ENCODE data around the gene CD96. TPM values are rescaled to one million over a fixed set of nuclear protein-coding genes. Genes with fewer than 3 reads are reported as not detected.

Gene CD96
- total RNA-seq, 3 donors from 2014 or later, result 4.1 to 6.6 (median 5.4) TPM

GRCh38 chr3:111607240-111607920 is 65.4 kb downstream of the CD96 start:
- Histone ChIP-seq H3K4me3 (no peak overlapping the region), H3K36me3 (ENCODE audit: low read depth) (no peaks in the 10 kb centered on the region), H3K4me1 (ENCODE audit: low read depth) (no peaks in the 10 kb centered on the region), H3K9me3 (no peaks in the 10 kb centered on the region)
- no peak for ATAC-seq
- intact Hi-C loops (cut with DNase I, micrococcal nuclease), result no loop called here
- DNase-seq, result no peak
- TF ChIP-seq CTCF (IDR thresholded peaks at IDR 0.05), result no peak

- H3K36me3 ChIP-seq (ENCODE audit: low read depth), result no peaks in the 10 kb centered on the region
- no peaks in the 10 kb centered on the region for H3K4me1 ChIP-seq (ENCODE audit: low read depth)
- TF ChIP-seq CTCF (IDR thresholded peaks at IDR 0.05), result no peak
- DNase-seq, result no peak
- ATAC-seq, result peak; percentile 51
- intact Hi-C loops (cut with DNase I, micrococcal nuclease), result no loop called here
- no peaks in the 10 kb centered on the region for H3K9me3 ChIP-seq
- no peak overlapping the region for H3K4me3 ChIP-seq
These were observed 66.4 kb downstream of the CD96 start for GRCh38 chr3:111608383-111608782.

DNA sequence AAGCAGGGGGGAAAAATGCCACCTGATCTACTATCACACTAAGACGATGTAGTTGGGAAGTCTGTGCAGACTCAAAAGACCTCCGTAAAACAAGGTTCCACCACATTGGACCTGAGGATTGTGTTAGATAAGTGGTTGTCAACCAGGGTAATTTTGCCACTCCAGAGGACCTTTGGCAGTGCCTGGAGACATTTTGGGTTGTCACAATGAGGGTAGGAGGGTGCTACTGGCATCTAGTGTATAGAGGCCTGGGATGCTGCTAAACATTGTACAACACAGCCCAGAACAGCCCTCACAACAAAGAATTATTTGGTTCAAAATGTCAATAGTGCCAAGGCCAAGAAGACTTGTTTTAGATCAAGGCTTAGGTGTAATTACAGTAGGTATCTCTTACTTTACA is 67.7 kb downstream of the CD96 start:
- no peak for ATAC-seq
- no peak for TF ChIP-seq CTCF (IDR thresholded peaks at IDR 0.05)
- intact Hi-C loops (cut with DNase I, micrococcal nuclease), result no loop called here
- H3K4me1 ChIP-seq (ENCODE audit: low read depth), result no peaks in the 10 kb centered on the region
- DNase-seq, result no peak
- H3K36me3 ChIP-seq (ENCODE audit: low read depth), result no peaks in the 10 kb centered on the region
- no peaks in the 10 kb centered on the region for H3K9me3 ChIP-seq
- no peak overlapping the region for H3K4me3 ChIP-seq

GRCh38 chr3:111610189-111610588 is 68.2 kb downstream of the CD96 start:
- intact Hi-C loops (cut with DNase I, micrococcal nuclease), result no loop called here
- Histone ChIP-seq H3K4me3 (no peak overlapping the region), H3K36me3 (ENCODE audit: low read depth) (no peaks in the 10 kb centered on the region), H3K4me1 (ENCODE audit: low read depth) (no peaks in the 10 kb centered on the region), H3K9me3 (no peaks in the 10 kb centered on the region)
- no peak for TF ChIP-seq CTCF (IDR thresholded peaks at IDR 0.05)
- DNase-seq, result peak in 1 of 3 donors; percentile 37
- peak; percentile 74 for ATAC-seq

GRCh38 chr3:111610612-111611054 is 68.6 kb downstream of the CD96 start:
- no peak for TF ChIP-seq CTCF (IDR thresholded peaks at IDR 0.05)
- ATAC-seq (peak; percentile 23), DNase-seq (no peak)
- no peak overlapping the region for H3K4me3 ChIP-seq
- no peaks in the 10 kb centered on the region for H3K4me1 ChIP-seq (ENCODE audit: low read depth)
- no peaks in the 10 kb centered on the region for H3K9me3 ChIP-seq
- H3K36me3 ChIP-seq (ENCODE audit: low read depth), result no peaks in the 10 kb centered on the region
- intact Hi-C loops (cut with DNase I, micrococcal nuclease), result no loop called here
